Femur (tissue), 1 donor: ENCODE data around the gene ITGB1.

Experiments
- DNase-seq: peaks from one replicate; pipeline ENCODE4 v3.0.0-alpha.2; 2017

ITGB1 gene

DNA sequence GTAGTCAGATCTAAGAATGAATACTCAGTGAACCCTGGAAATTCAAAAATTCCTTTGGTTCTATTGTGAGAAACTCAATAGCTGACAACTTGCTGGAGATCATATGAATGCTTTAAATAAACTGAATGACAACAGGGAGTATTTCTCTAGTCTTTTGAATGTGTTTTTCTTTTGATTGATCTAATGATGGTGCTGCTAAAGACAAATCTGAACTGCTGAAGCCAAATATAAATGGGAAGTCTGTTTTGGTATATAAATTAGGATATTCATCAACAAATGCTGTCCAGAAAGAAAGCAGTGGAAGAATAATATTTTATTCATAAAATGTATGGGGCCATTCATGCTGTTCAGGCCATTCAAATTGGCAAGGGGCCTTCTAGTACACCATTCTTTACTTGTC, 79.4 kb downstream of the ITGB1 start:
- DNase-seq = no peak

DNA sequence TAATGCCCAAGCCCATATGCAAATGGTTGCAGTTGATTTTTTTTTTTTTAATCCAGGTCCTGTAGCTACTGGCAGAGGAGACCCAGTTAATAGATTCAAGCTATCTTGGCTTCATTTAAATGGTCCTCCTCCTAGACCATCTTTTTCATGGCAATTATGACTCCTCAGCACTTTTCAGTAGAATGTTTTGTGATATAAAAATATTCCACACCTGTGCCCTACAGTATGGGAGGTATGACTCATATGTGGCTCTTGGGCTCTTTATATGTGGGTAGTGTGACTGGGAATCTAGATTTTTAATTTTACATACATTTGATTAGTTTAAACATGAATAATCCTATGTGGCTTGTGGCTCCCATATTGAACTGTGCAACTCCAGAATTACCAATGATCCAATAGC, 80.1 kb downstream of the ITGB1 start:
- no peak for DNase-seq

DNA sequence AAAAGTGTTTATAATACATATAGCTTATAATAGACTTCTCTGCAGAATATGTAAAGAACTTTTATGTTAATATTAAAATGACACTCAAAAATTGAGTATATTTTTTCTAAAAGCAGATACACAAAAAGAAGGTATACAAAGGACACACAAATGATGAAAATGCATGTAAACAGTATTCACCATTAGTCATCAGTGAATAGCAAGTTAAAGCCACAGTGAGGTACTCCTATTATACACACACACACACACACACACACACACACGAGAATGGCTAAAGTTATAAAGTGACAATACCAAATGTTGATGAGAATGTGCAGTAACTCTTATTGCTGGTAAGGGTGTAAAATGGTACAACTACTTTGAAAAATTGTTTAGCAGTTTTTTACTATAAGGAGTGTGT, 92.9 kb downstream of the ITGB1 start:
- DNase-seq = no peak

DNA sequence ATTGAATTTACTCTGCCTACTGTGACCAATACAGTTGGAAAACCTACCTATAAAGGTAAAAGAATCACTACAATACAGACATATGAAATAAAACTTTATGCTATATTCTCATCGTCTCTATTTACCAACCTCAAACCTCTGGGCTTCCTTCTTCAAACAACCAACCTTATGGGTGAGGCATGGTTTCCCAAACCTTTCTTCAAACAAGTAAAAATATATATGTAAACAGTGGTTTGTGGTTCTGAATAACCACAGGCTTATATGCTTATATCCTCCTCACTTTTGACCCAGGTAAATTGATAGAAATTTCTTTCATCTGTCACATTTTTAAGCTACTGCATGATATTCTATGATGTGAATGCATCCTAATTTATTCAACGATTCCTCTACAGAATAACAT, 103.6 kb downstream of the ITGB1 start:
- DNase-seq = no peak

DNA sequence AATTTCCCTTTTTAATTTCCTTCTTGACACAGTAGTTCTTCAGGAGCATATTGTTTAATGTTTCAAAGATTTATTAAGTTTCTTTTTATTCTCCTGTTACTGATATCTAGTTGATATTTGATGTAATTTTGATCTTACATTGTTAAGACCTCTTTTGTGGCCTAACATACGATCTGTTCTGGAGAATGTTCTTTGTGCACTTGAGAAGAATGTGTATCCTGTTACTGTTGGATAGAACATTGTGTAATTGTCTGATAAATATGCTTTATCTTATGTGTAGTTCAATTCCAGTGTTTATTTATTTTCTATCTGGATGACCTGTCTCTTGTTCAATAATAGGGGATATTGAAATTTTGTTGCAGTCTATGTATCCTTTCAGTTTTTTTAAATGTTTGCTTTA, 106.7 kb downstream of the ITGB1 start:
- no peak for DNase-seq
